HEK293T (cell line): Measurements from ENCODE around the gene KCTD11.

ENCODE experiments used
- ARNT ChIP-seq: fragments of 450-650 bp; IDR thresholded peaks from 2 replicates; pipeline ENCODE4 v1.6.1; 2017; ENCODE audit warnings: mild to moderate bottlenecking
- CTBP1 ChIP-seq: fragments of 450-650 bp; IDR thresholded peaks from 2 replicates; pipeline ENCODE4 v1.6.1; 2016; ENCODE audit warnings: borderline replicate concordance
- ELF4 ChIP-seq: fragments of 450-650 bp; IDR thresholded peaks from 2 replicates; pipeline ENCODE4 v1.6.1; 2017; ENCODE audit warnings: antibody characterized with exemption
- FOXA1 ChIP-seq: fragments of 450-650 bp; IDR thresholded peaks from 2 replicates; pipeline ENCODE4 v1.6.1; 2016; ENCODE audit warnings: mild to moderate bottlenecking
- FOXK2 ChIP-seq: fragments of 450-650 bp; IDR thresholded peaks from 2 replicates; pipeline ENCODE4 v1.6.1; 2016; ENCODE audit warnings: mild to moderate bottlenecking
- FOXM1 ChIP-seq: fragments of 450-650 bp; IDR thresholded peaks from 2 replicates; pipeline ENCODE4 v1.6.1; 2017; ENCODE audit warnings: mild to moderate bottlenecking, borderline replicate concordance
- NFRKB ChIP-seq: fragments of 450-650 bp; IDR thresholded peaks from 2 replicates; pipeline ENCODE4 v1.6.1; 2016; ENCODE audit warnings: mild to moderate bottlenecking, moderate library complexity
- PKNOX1 ChIP-seq: fragments of 450-650 bp; IDR thresholded peaks from 2 replicates; pipeline ENCODE4 v1.6.1; 2016
- SUZ12 ChIP-seq: fragments of 450-650 bp; IDR thresholded peaks from 2 replicates; pipeline ENCODE4 v1.6.1; 2016; ENCODE audit warnings: mild to moderate bottlenecking

GRCh38 chr17:7357381-7357780 lies 5.4 kb downstream of the KCTD11 start:
- TF ChIP-seq FOXA1 (no peak), NFRKB (no peak), ARNT (no peak), SUZ12 (no peak), FOXM1 (no peak), ELF4 (no peak), PKNOX1 (no peak), CTBP1 (no peak), FOXK2 (no peak)
